ENCODE results near the gene CDC42.

Gene CDC42

DNA sequence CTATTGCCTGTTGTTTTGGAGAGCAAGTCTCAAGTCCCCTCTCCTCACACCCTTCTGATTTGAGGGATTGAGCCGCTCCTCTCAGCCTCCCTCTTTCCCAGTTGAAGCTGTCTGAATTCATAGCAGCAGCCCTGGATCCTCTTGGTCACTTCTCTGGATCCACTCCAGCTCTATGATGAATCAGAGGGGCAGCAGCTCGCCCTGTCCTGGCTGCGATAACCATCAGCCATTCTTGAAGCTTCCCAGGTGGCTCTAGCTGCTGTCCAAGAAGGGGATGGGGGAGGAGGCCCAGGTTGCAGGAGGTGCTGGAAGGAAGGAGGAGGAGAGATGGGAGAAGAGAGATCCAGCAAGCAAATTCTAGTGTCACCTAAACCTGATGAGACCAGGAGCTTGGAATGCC, 59.1 kb downstream of the CDC42 start:
- no peak for DNase-seq

DNA sequence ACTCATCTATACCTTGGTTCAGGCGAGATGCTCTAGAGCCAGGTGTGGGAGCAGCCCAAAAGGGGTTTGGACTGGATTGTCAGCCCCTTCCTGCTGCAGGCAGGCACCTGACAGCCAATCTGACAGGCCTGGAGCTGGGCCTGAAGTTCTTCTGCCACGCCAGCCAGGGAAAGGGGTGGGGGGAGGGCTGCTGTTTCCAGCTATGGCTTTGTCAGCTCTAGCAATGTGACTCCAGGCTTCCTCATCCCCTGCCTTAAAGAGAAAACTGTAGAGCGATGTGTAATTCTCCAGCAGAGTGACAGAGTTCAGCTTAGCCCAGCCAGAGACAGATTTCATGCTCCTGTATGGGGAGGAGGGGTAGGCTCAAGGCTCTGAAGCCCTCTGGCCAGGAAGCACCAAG, 60.0 kb downstream of the CDC42 start:
- DNase-seq: no peak

DNA sequence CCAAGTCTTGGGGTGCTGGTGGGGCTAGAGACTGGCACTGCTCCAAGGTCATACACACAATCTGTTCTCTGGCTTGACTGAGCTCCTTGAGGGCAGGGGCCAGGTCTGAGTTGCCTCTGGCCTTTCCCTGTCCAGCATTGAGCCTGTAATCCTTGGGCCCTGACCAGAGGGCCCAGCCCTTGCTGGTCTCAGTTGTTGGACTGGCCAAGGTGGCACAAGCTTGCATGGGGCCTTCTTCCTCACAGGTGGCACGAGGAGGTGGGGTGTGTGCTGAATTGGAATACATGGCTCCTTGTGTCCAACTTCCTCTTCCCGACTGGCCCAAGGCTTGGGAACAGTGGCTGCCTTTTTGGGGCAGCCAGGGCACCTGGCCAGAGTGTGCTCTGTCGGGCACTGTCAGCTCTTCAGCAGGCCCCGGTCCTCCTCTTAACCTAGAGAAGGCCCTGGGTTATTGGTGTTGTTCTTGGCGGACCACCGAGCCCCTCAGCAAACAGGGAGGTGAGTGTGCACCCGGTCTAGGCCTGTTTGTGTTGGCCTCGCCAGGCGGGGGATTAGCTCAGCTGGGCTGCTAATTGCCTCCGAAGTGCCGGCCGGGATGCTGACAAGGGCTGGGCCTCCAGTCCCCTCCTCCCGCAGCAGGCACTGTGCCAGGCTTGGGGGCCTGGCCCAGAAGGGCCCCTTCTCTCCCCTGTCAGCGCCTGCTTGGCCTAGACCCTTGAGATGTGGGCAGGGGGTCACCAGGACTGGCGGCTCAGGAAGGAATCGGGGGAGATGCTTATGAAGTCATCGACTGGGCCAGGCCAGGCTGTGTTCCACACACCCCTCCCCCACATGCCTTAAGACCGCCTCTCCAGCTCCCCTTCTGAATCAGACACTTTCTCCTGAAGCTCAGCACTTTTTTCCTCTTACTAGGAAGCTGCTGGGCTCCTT, 61.8 kb downstream of the CDC42 start:
- DNase-seq: no peak

GRCh38 chr1:22115286-22115685, 62.8 kb downstream of the CDC42 start:
- no peak for DNase-seq

- no peak for DNase-seq
Observed at GRCh38 chr1:22117238-22117637, 64.7 kb downstream of the CDC42 start.

DNA sequence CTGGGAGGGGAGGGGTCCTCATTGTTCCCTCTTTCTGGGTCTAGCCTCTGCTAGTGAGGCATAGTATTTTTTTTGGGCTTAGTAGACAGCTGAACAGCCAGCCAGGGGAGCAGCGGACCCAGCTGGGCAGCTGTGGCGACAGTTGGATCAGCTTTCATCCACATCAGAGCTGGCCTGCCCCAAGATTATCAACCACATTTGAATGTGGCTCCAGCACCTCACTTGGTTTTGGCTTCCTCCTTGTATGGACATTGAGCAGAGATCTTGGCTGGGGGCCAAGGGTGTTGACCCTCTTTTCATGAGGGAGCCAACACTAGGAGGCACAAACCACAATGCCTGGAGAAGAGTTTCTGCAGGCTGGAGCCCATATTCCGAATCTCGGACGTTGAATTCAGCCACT, 65.3 kb downstream of the CDC42 start:
- DNase-seq: no peak

GRCh38 chr1:22118291-22118992, 65.9 kb downstream of the CDC42 start:
- no peak for DNase-seq

DNA sequence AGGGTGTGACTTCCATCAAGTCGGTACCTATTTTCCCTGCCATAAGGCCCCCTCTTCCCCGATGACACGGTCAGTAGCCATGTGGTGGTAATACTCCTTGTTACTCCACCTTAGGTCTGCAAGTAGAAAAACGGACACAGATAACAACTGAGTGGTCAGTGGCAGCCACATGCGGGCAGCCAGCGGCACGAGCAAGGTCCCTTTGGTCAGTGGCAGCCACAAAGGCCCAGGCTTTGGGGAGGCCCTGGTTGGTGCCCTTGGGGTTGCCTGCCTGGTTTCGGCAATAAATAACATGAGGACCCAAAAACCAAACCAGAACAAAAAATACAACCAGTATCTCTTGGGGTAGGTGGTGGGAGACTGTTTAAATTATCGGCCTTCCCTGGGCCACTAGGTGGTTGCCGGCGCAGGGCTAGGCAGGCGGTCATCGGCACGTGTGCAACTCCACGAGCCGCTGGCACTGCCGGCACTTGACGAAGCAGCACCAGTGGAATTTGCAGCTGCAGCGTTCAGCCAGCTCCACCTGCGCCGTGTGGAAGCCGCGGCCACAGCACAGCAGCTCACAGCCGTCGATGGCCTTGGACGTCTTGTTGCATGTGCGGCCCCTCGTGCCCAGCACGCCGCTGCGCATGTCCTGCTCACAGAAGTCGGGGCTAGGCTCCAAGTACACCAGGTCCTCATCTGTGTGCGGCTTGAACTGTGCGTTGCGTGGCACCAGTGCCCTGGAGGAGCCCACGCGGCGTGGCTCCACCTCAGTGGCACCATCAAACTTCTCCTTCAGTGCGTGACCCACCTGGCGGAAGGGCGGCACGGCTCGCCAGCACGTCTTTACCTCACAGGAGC, 67.3 kb downstream of the CDC42 start:
- DNase-seq: no peak

DNA sequence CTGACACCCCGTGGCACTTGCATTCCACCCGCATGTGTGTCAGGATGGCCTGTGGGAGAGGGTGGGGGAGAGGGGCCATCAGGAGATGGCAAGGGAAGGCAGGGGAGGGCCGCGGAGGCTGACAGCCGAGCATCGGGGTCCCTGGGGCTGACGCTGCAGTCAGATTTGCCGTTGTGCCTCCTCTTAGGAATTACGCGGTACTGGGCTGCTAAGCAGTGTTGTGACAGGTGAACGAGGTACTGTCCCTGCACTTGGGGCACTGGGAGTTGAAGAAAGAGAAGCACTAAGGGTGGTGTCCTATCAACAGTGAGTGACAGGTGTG, 67.9 kb downstream of the CDC42 start:
- no peak for DNase-seq

- no peak for DNase-seq
Observed at GRCh38 chr1:22121421-22121911, 69.0 kb downstream of the CDC42 start.

DNA sequence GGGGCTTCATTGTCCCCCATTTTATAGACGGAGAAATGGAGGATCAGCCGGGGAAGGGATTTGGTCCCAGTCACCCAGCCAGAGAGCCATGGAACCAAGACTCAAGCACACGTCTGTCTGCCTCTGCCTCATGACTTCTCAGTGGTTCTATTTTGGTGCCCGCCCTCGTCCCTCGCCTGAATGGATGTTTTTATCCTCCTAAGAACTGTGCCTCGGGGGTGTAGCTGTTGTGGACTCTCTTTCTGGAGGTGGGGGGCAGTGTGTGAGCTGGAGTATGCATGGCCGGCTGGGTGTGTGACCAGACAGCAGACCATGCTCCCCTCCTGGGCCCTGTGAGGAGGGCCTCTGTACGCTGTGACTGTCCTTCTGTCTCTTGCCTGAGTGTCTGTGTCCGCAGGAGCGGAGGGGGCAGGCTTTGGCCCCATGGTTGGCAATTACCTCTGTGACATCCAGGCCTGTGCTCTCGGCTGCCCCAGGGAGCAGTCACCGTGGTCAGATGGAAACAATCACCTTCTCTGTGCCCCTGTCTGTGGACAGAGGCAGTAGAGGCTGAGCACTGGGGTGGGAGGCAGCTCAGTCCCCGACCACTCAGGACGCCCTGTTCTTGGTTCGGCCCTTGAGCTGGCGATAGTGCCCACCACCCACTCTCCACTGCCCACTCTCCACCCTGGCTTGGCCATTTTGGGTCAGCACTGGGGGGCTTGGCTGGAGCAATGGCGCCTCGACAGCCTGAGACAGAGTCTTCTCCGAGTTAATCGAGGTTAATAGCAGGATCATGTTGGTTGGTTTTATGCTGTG, 70.0 kb downstream of the CDC42 start:
- no peak for DNase-seq

- no peak for DNase-seq
Observed at GRCh38 chr1:22123071-22123390, 70.5 kb downstream of the CDC42 start.

DNA sequence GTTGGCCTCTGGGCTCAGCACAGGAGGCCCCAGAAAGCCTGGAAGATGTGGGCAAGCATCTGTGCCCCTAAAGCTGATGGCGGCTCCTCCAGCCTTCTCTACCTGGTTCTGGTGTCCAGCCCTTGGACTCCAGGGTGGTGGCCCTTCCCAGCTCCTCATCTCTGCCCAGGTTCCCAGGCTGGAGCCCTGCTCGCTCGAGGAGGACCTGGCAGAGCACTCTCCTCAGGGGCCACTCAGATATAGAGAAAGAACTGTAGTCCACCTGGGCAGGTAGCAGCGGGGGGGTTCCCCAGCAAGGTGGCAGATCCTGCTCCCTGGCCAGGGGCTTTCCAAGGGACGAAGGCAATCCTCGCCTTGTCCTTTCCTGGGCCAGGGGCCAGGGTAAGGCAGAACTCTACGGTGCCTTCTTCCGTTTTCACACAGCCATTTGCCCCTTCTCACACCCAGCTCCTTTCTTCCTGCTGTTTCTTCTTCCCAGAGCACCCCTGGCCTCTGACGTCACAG, 71.4 kb downstream of the CDC42 start:
- DNase-seq: no peak

- no peak for DNase-seq
Observed at GRCh38 chr1:22124592-22125229, 72.2 kb downstream of the CDC42 start.

DNA sequence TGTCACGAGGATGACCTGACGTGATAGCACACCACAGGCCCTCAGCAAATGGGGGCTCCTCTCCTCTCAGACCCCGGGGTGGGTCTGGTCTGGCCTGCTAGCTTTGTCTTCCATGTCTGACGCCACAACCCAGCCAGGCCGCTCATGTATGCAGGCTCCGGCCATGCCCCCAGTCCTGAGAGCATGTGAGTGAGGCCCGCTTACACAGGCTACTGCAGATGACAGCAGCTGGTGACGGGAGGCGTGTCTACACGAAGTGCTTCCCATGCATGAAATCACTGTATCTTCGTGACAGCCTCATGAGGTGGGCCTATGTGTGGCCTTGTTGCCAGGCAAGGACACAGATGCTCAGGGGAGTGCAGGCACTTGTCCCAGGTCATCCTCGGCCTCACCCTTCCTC, 74.0 kb downstream of the CDC42 start:
- DNase-seq: no peak

- no peak for DNase-seq
Observed at GRCh38 chr1:22127248-22127647, 74.7 kb downstream of the CDC42 start.

DNA sequence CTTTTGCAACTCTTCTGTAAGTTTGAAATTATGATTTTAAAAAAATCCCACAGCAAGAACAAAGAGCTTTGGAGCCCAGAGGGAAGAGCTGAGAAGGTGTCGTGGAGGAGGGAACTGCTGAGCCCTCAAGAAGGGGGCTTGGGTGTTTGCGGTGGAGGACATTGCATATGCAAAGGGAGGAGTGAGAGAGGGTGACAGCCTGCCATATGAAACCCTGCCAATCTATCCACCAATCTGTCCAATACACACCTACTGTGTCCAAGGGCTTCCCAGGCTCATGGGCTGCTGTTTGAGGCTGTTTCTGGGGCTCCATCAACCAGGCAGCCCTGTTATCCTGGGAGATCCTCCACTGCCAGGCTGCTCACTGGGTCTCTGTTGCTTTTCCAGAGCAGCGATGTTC, 75.2 kb downstream of the CDC42 start:
- DNase-seq: no peak

- no peak for DNase-seq
Observed at GRCh38 chr1:22128392-22128791, 75.9 kb downstream of the CDC42 start.

- no peak for DNase-seq
Observed at GRCh38 chr1:22129501-22130117, 77.1 kb downstream of the CDC42 start.

DNA sequence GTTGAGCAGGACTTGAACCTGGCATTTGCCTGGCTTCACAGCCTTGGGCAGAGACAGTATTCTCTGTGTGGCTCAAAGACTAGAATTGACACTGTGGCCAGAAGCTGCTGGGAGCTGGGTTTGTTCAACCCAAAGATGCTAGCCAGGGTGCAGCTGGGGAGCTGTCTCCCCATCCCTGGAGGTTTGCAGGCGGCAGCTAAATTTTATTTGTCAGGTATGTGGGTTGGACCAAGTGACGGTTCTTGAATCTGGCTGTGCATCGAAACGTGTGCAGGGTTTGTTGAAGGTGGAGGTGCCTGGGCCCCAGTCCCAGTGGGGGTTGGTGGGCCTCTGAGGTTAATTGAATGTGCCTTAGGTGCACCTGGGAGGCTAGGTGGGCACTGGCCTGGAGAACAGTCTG, 78.6 kb downstream of the CDC42 start:
- no peak for DNase-seq

- no peak for DNase-seq
Observed at GRCh38 chr1:22131875-22132486, 79.5 kb downstream of the CDC42 start.

All from MV-4-11 (cell line).